GM12878 (cell line): ENCODE results near the gene POGZ. TPM values are rescaled to one million over a fixed set of nuclear protein-coding genes. Genes with fewer than 3 reads are reported as not detected.

Source experiments
- ATAC-seq: fragments of 200-7000 bp; cut with Tn5 transposase; 3 replicates; pipeline ENCODE4 v1.9.1; 2020; ENCODE audit warnings: mild to moderate bottlenecking, moderate library complexity
- BruUV-seq: library from RNA; stranded (reverse); fragments of 400-500 nt; replicated peaks from 2 replicates; lab custom pipeline; 2021; lab: Mats Ljungman, UMichigan
- CTCF ChIA-PET: fragments of 300-600 bp; sonication (Branson Sonifier 250); formaldehyde crosslinking; extraction: SDS; loops from one replicate; lab custom pipeline; 2021; ENCODE audit warnings: inconsistent platforms; lab: Yijun Ruan, JAX
- POLR2A ChIA-PET: fragments of 350-600 bp; formaldehyde crosslinking; extraction: SDS; loops from one replicate; lab custom pipeline; 2021; ENCODE audit warnings: inconsistent platforms; lab: Charles Lee
- RAD21 ChIA-PET: fragments of 300-600 bp; sonication (Branson Sonifier 250); formaldehyde crosslinking; loops from one replicate; lab custom pipeline; 2023; ENCODE audit warnings: antibody characterized with exemption; ENCODE audit not compliant: unreplicated experiment; lab: Charles Lee
- SMC1A ChIA-PET: fragments of 300-600 bp; sonication (Branson Sonifier 250); formaldehyde crosslinking; loops from one replicate; lab custom pipeline; 2023; ENCODE audit not compliant: unreplicated experiment, uncharacterized antibody; lab: Charles Lee
- DNase-seq: peaks from one replicate; pipeline ENCODE4 v3.0.0-alpha.2; 2011; ENCODE audit warnings: low read depth, low spot score
- FAIRE-seq: peaks from 3 replicates; lab custom pipeline; 2011; peaks lifted over from hg19 to GRCh38; lab: Jason Lieb, UNC
- H2AFZ ChIP-seq: 2 replicates; pipeline ENCODE4 v1.6.0; 2011; ENCODE audit warnings: low read depth, low read length, control low read depth; ENCODE audit not compliant: control insufficient read depth
- H3K27ac ChIP-seq: 2 replicates; pipeline ENCODE4 v1.5.1; 2011; ENCODE audit warnings: control low read depth; ENCODE audit not compliant: control insufficient read depth, insufficient read depth
- H3K27me3 ChIP-seq, 2 experiments: replicated peaks in 1 of 2; 2 replicates each; pipeline versions ENCODE4 v1.6.0 to v1.6.1; 2011; ENCODE audit warnings: low read length in 1 of 2; ENCODE audit not compliant: control insufficient read depth in 2 of 2, insufficient read depth in 2 of 2
- H3K36me3 ChIP-seq, 2 experiments: 2 replicates each; pipeline ENCODE4 v1.5.1; 2011; ENCODE audit warnings: low read length in 1 of 2; ENCODE audit not compliant: control insufficient read depth in 2 of 2, insufficient read depth in 2 of 2
- H3K4me1 ChIP-seq: 2 replicates; pipeline ENCODE4 v1.6.1; 2011; ENCODE audit warnings: mild to moderate bottlenecking, low read length, moderate library complexity, mixed read lengths; ENCODE audit not compliant: control insufficient read depth, insufficient read depth
- H3K4me2 ChIP-seq: 2 replicates; pipeline ENCODE4 v1.6.0; 2011; ENCODE audit warnings: control low read depth; ENCODE audit not compliant: control insufficient read depth, insufficient read depth
- H3K4me3 ChIP-seq: fragments of 200-600 bp; sonication (generic); 2 replicates; pipeline ENCODE4 v1.5.1; 2016
- H3K79me2 ChIP-seq: 2 replicates; pipeline ENCODE4 v1.6.0; 2011; ENCODE audit warnings: low read length; ENCODE audit not compliant: control insufficient read depth, insufficient read depth
- H3K9ac ChIP-seq: 2 replicates; pipeline ENCODE4 v1.8.0; 2011; ENCODE audit warnings: low read length, control low read depth, mixed read lengths; ENCODE audit not compliant: control insufficient read depth, insufficient read depth
- H3K9me3 ChIP-seq: replicated peaks from 3 replicates; pipeline ENCODE4 v1.5.1; 2011; ENCODE audit warnings: mild to moderate bottlenecking, low read length; ENCODE audit not compliant: control insufficient read depth, insufficient read depth
- H4K20me1 ChIP-seq: 2 replicates; pipeline ENCODE4 v1.6.0; 2011; ENCODE audit not compliant: control insufficient read depth, insufficient read depth
- BCL11A ChIP-seq: IDR thresholded peaks from 2 replicates; pipeline ENCODE4 v1.6.1; 2011; ENCODE audit warnings: low read depth, low read length
- JUND ChIP-seq: IDR thresholded peaks from 2 replicates; pipeline ENCODE4 v1.6.1; 2012; ENCODE audit warnings: low read depth, mild to moderate bottlenecking, low read length, improper control_type of control experiment, moderate library complexity
- MLLT1 ChIP-seq: fragments of 450-650 bp; IDR thresholded peaks from 2 replicates; pipeline ENCODE4 v1.6.1; 2016; ENCODE audit warnings: mild to moderate bottlenecking
- PAX8 ChIP-seq: fragments of 450-650 bp; IDR thresholded peaks from 2 replicates; pipeline ENCODE4 v1.6.1; 2017; ENCODE audit warnings: mild to moderate bottlenecking, moderate library complexity
- RB1 ChIP-seq: fragments of 450-650 bp; formaldehyde crosslinking; IDR thresholded peaks from 2 replicates; pipeline ENCODE4 v1.6.1; 2017; ENCODE audit warnings: mild to moderate bottlenecking, borderline replicate concordance
- REST ChIP-seq: IDR thresholded peaks from 2 replicates; pipeline ENCODE4 v1.6.1; 2012; ENCODE audit warnings: mild to moderate bottlenecking, low read depth, low read length
- SUZ12 ChIP-seq: fragments of 200-600 bp; sonication (generic); IDR thresholded peaks from one replicate; pipeline ENCODE4 v1.6.1; 2018; ENCODE audit warnings: antibody characterized with exemption, mild to moderate bottlenecking; ENCODE audit not compliant: unreplicated experiment
- ZNF687 ChIP-seq: fragments of 450-650 bp; IDR thresholded peaks from 2 replicates; pipeline ENCODE4 v1.6.1; 2017; ENCODE audit warnings: mild to moderate bottlenecking, moderate library complexity
- WGBS: methylation state at CpG from one replicate; pipeline ENCODE4 v1.1.6; 2016; ENCODE audit warnings: low lambda C conversion rate; ENCODE audit not compliant: insufficient replicate concordance, insufficient coverage; ENCODE audit errors: missing lambda C conversion rate; 5-methylcytosine and 5-hydroxymethylcytosine counted together
- in situ Hi-C: fragments of 300-500 bp; cut with MboI; formaldehyde crosslinking; loops from 9 replicates; pipeline ENCODE4 v1.14.3; 2018; ENCODE audit warnings: mixed read lengths
- intact Hi-C: fragments of 100-400 bp; cut with micrococcal nuclease; formaldehyde crosslinking; loops from one replicate; pipeline ENCODE4 v1.14.2; 2022; ENCODE audit not compliant: unreplicated experiment
- polyA plus RNA-seq, 11 experiments: library from polyadenylated mRNA; depleted of rRNA in 4 of 11; unstranded in 6 of 11; stranded (reverse) in 5 of 11; fragments of >200 nt; fragmentation: Nextera tagmentation in 4 of 11; fragmentation: Illumina TruSeq in 1 of 11; extraction: Ambion mirVana in 4 of 11; extraction: Trizol in 1 of 11; gene quantifications; 1 replicate in 1 of 11; 2 replicates in 10 of 11; pipeline versions ENCODE4 v1.2.1 to v1.2.3, GENCODE V29; 2011 to 2016; ENCODE audit warnings: inconsistent platforms in 2 of 11, missing spikeins in 2 of 11, low read depth in 1 of 11
- total RNA-seq, 4 experiments: library from RNA; depleted of rRNA in 3 of 4; stranded (reverse); fragments of >200 nt in 3 of 4; fragmentation: Illumina TruSeq in 1 of 4; extraction: Trizol in 1 of 4; gene quantifications; 2 replicates each; pipeline versions ENCODE4 v1.2.1 to v1.2.3, GENCODE V29; 2013 to 2021

POGZ gene
- total and polyA plus RNA-seq, 10 of the 15 experiments (the other 5 are each of a cell fraction or from before 2014, with no cell fraction given): 11.3 to 80.6 (median 35.8) TPM

- TF ChIP-seq SUZ12 (no peak), RB1 (no peak), JUND (no peak), BCL11A (no peak)
These were observed at the start of gene POGZ (continued) for GRCh38 chr1:151459331-151460046.

GRCh38 chr1:151508833-151509232 is 49.5 kb upstream of the POGZ start:
- no peaks in the 10 kb centered on the region for H3K9me3 ChIP-seq
- no peaks in the 10 kb centered on the region for H3K36me3 ChIP-seq
- no peaks in the 10 kb centered on the region for H4K20me1 ChIP-seq
- 69% methylated on average over 6 of the region's 6 CpGs for WGBS
- peaks cover 22% of the 10 kb centered on the region for H3K4me1 ChIP-seq
- H3K4me3 ChIP-seq: no peak overlapping the region
- RAD21 ChIA-PET: no interaction called here
- H3K27ac ChIP-seq: no peak overlapping the region
- SMC1A ChIA-PET: no interaction called here
- peaks cover 6 to 7% of the 10 kb centered on the region in 2 experiments for H3K27me3 ChIP-seq
- no peak overlapping the region for H2AFZ ChIP-seq
- intact Hi-C loops (no loop called here), in situ Hi-C loops (no loop called here)
- POLR2A ChIA-PET: no interaction called here
- CTCF ChIA-PET: no interaction called here
- ATAC-seq (no peak), FAIRE-seq (no peak), DNase-seq (no peak)
- H3K9ac ChIP-seq: no peak overlapping the region
- TF ChIP-seq ZNF687 (no peak), REST (no peak), PAX8 (no peak), MLLT1 (no peak)
- no peak overlapping the region for H3K4me2 ChIP-seq
- no peaks in the 10 kb centered on the region for H3K79me2 ChIP-seq
- BruUV-seq: no TSS peak
